ENCODE data around the gene CAMK1.

CAMK1 gene

DNA sequence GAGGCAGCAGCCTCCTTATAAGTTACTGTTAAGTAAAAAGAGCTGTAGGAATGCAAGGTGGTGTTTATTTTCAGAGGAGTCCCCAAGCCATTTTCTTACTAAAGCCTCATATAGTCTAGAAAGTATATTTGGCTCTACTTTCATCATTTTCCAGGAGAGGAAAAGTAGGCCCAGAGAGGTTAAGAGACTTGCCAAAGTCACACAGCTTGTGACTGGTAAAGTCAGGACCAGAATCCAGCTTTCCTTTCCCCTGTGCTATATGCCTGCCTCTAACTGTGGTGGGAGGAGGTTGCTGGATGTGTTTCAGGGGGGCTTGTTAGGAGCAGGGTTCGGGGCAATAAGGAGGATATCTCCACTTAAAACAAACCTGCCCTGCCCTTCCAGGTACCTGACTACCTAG lies 27.2 kb downstream of the CAMK1 start:
- DNase-seq (ENCODE audit: low read depth) = no peak

DNA sequence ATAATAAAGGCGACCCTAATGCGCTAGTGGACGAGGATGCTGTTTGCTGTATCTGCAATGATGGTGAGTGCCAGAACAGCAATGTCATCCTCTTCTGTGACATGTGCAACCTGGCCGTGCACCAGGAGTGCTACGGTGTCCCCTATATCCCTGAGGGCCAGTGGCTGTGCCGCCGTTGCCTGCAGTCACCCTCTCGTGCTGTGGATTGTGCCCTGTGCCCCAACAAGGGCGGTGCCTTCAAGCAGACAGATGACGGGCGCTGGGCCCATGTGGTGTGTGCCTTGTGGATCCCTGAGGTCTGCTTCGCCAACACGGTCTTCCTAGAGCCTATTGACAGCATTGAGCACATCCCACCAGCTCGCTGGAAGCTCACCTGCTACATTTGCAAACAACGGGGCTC lies 30.6 kb downstream of the CAMK1 start:
- DNase-seq (ENCODE audit: low read depth) = no peak

DNA sequence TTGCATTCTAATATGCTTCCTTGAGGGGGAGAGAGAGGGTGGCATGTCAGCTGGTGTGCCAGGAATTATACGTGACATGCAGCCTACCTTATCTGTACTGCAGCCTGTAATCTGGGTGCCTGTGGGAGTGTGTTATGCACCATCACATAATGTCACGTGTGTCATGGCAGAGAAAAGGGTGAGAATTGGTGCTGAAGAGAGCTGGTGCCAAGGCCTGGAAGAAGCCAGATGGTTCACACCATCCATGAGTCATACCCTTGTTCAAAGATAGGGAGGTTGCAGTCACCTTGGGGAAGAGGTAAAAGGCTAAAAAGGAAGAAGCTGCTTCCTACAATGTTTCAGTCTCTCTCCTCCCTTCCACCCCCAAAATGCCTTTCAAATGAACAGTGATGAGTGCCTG lies 32.9 kb downstream of the CAMK1 start:
- DNase-seq (ENCODE audit: low read depth) = no peak

DNA sequence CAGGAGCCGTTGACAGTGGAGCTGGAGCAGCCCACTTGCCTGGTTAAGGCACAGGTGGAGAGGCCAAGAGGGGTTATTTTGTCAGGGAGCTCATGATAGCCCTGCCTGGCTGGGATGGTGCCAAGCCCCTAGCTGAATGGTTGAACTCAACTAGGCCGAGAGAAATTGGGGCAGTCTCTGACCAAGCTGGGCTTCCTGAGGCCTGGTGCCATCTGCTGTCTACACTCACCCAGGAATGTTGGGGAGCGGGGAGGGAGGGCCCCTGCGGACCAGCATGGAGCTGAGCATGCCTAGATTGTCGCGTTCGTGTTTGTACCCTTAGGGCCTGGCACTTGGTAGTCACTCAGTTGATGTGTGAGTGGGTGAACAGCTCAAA lies 37.0 kb downstream of the CAMK1 start:
- DNase-seq (ENCODE audit: low read depth) = no peak

DNA sequence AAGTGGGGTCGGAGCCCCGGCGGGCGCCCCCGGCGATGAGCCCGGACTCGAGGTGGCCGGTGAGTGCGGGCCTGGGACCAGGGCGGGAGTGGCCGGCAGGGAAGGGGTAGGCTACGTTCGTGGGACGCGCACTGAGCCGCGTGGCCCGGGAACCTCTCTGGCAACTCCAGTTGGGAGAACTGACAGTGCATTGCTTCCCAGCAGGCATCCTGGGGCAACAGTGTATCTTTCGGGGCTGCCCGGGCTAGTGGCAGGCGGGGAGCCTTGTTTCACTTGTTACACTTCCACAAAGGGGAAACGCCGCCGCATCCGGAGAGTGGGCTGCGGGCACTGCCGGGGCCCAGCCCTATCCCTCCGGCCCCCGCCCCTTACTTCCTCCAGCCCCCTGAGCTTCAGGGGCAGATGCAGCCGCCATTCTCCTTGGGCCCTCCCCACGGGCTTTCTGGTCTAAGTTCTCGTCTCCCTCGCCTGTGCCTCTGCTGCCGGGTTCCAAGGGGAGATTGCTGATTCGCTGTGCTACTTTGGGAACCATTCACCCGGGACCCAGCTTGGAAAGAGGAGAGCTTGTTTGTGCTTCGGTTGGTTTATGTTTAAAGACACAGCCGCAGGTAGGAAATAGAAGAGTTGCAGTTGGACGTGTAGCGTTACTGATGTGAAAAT lies 37.5 kb downstream of the CAMK1 start:
- DNase-seq (ENCODE audit: low read depth) = no peak

DNA sequence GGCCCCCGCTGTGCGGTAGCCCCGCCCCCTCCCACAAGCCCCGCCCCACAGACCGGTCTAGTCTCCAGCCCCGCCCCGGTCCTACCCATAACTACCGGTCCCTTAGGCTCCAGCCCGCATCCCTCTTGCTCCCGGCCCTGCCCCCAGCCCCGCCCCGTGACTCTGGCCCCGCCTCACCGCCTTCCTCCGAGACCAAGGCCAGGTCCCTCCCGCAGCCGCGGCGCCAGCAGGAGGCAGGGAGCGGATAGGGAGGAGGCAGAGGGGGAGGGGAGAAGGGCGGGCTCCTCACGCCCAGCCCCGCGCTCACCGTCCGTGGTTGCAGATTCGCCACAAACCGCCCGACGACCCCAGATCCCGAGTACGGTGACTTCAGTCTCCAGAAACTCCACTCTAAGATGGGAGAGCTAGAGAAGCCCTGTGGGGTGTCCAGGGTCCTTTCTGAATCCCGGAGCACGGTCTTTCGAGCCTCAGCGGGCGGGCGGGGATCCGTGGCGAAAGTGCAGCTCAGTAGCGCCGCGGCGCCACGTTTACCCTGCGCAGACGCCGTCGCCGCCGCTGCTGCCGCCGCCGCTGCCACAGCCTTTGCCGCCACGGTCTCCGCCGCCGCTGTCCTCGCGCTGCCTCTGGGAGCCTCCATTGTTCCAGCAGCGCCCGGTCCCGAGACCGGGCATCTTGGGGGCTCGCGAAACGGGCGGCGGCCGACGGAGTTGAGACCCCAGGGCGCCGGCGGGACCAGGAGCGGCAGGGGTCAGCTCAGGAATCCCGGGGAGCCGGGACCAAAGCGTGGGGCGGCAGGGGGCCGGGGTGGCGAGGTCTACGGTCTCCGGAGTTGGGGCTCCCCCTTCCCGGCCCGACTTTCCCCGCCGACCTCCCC lies 38.3 kb downstream of the CAMK1 start, which contains the start of gene BRPF1:
Gene BRPF1 (plus strand): TSS at position 530 of the 874 bp plus-strand sequence. CDS start 2,406 bp downstream, outside the sequence.
- DNase-seq (ENCODE audit: low read depth) = peak; percentile 98

DNA sequence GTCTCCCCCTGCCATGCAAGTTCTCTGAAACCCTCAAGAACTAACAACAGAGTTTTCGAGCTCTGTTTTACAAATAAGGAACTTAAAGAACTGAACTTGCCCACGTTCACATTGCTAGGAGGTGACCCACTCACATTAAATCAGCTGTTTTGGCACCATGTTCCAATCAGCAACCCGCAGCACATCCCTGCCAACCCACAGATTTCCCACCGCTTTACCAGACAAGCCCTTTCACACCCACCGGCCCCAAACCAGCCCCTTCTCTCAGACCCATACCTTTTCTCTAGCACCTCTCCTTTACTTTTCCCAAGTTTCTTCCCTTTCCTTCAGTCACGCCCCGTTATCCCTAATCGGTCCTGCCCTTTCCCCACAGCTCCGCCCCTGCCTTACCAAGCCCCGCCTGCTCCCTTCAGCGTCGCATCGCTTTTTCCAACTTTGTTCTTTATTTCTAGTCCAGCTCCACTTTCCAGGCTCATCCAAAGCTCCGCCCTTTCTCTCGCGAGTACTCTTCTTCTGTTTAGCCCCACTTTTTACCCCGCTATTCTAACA lies 39.0 kb downstream of the CAMK1 start:
- no peak for DNase-seq (ENCODE audit: low read depth)

DNA sequence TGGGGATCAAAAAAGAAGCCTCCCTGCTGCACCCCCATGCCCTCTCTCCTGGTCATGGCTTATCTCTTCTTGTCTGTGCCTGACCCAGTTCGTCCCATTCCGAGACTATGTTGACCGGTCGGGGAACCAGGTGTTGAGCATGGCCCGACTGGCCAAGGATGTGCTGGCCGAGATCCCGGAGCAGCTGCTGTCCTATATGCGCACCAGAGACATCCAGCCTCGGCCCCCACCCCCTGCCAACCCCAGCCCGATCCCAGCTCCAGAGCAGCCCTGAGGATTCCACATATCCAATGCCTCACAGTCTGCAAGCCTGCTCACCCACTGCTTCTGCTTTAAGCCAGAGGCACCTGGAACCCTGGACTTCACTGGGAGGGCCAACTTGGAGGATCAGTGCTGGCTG lies 40.3 kb downstream of the CAMK1 start:
- no peak for DNase-seq (ENCODE audit: low read depth)

DNA sequence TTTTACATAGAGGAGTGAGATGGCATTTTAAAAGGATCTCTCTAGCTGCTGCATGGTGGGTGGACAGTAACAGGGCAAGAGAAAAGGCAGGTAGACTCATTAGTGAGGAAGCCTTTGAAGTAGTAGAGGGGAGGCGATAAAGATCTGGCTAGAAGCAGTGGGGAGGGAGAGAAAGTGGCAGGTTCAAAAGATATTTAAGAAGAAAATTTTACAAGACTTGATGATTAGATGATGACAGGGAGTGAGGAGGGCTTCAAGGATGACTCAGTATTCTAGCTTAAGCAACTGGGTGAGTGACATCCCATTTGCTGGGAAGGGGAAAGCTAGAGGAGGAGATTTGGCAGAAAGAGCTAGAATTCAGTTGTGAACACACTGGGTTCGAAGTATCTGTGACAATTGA lies 42.0 kb downstream of the CAMK1 start:
- peak; percentile 69 for DNase-seq (ENCODE audit: low read depth)

DNA sequence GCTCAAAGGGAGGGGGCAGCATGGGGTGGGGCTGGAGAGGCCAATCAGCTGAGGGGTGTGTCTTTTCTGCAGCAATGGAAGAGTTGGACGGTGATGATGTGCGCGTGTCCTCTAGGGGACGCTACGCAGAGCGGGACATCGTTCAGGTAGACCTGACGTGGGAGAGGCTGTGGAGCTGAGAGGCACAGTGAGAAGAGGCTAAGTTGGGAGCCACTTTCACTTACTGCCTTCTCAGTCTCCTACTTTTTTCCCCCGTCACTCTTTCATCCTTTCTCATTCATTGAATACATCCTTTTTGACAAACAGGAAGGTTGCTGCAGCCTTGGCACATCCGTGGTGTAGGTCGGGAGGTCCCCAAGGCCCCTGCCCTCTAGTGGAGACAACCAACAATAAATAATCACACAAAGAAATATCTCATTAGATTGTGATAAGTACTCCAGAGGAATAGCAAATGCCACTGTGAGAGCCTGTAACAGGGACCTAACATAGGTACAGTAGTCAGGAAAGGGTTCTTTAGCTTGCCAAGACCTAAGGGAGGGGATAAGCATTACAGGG lies 42.6 kb downstream of the CAMK1 start:
- no peak for DNase-seq (ENCODE audit: low read depth)

DNA sequence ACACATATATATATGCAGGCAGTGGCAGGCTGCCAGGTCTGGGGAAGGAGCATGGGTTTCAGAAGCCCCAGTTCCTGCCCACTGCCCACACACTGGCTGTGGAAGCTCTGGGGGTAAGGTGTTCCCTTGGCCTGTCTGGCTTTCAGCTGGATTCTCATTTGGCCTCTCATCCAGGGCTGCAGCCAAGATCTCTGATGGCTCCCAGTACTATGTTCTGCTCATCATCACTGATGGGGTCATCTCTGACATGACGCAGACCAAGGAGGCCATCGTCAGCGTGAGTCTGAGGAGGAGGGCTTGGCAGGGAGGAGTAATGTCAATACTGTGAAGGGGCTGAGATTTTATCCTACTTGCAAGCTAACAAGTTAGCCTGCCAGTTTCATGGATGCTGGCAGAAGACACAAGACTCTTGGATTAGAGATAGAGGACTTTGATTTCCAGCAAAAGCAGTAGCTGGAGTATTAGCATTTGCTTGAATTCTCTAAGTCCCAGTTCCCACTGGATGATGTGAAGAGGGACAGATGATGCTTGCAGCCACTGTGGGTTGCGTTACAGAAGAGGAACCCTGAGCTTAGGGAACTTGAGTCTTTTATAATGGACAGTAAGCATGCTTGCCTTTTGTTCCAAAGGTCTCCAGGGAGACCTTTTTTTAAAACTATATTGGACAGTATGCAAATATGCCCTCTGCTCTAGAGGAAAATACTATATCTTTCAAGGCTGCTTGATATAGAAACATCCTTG lies 43.8 kb downstream of the CAMK1 start:
- DNase-seq (ENCODE audit: low read depth) = no peak

DNA sequence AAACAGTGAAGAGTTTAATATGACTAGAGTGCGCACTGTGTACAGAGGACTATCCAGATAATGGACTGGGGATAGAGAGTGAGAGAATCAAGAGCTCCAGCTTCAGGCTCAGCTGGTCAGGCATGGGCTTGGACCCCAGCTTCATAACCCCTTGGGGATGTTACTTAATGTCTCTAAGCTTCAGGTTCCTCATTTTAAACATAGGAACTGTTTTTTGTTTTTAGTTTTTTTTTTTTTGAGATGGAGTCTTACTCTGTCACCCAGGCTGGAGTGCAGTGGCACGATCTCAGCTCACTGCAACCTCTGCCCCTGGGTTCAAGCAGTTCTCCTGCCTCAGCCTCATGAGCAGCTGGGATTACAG lies 48.1 kb downstream of the CAMK1 start:
- DNase-seq (ENCODE audit: low read depth) = no peak

DNA sequence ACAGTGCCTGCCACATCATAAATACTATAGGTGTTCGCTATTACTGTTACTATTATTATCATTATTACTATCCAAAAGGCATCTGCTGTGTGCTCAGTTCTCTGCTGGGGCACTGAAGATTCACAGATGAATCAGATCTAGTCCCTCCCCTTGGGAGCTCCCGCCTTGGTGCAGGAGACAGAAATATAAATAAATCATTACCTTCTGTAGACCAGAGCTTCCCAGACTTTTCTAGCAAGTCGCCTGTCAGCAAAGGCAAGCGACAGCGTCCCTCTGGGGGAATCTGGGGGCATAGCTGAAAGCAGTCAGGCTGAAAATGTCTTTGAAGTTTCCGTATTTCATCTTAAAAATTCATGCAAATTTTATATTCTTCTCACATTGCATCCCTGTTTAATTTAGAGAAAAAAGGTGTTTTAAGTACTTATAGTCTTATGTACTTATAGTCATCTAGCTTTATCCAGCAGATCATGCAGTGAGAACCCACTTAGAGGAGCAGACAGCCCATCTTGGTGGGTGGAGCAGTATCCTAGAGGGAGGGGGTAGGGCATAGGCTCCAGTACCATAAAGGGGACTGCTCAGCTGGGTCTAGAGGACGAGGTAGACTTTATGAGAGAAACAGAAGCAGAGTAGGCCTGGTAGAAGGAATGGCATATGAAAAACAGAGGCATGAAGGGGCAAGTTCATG lies 48.6 kb downstream of the CAMK1 start:
- DNase-seq (ENCODE audit: low read depth) = peak; percentile 20

DNA sequence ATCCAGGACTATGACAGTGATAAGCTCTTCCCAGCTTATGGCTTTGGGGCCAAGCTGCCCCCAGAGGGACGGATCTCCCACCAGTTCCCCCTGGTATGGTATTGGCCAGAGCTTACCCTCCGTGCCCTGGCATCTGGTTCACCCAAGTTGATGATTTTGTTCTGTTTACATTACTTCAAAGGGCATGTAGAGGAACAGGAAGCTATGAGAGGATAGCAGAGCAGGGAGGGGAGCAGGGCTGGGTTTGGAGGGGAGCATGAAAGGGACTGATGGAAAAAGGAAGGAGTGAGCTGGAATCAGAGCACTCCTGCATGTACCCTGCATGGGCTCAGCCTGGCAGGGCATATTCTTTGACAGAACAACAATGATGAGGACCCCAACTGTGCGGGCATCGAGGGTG lies 51.6 kb downstream of the CAMK1 start:
- DNase-seq (ENCODE audit: low read depth) = no peak

DNA sequence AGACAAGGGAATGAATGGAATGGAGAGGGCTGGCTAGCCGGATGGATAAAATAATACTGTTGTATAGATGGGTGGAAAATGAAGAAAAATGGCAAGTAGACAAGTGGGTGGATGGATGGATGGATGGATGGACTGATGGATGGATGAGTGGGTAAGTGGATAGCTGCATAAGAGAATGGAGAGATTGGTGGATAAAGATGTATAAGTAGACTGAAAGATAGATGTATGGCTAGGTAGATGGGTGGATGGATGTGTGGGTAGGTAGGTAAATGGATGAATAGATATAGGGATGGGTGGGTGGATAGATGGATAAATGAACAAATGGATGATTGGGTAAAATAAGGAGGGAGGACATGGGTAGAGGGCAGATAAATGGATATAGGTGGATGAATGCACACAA lies 52.2 kb downstream of the CAMK1 start:
- no peak for DNase-seq (ENCODE audit: low read depth)

DNA sequence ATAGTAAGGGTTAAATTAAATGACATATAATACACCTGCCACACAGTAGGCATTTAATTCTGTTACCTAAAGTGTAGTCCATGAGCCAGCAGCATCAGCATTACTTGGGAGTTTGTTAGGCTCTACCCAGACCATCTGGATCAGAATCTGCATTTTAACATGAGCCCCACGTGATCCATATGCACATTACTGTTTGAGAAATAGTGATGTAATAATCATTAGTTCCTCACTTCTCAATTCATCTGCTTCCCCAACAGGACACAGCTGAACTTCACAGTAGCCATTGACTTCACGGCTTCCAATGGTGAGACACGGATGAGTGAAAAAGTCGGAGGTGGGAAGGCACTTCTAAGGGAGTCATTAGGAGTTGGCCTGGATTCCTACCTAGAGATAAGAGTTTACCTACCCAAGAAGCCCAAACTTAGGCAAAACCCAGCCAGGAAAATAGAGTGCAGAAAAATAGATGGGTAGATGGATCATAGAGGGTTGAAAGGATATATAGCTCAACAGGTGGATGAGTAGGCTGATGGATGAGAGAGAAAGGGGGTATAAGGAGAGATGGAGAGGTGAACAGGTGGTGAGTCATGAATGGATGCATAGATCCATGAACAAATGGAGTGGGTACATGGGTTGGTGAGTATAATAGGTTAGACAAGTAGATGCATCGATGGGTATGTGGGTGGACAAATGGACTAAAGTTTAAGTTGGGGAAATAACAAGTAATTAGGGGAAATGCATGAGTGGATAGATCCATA lies 52.8 kb downstream of the CAMK1 start:
- DNase-seq (ENCODE audit: low read depth) = no peak

DNA sequence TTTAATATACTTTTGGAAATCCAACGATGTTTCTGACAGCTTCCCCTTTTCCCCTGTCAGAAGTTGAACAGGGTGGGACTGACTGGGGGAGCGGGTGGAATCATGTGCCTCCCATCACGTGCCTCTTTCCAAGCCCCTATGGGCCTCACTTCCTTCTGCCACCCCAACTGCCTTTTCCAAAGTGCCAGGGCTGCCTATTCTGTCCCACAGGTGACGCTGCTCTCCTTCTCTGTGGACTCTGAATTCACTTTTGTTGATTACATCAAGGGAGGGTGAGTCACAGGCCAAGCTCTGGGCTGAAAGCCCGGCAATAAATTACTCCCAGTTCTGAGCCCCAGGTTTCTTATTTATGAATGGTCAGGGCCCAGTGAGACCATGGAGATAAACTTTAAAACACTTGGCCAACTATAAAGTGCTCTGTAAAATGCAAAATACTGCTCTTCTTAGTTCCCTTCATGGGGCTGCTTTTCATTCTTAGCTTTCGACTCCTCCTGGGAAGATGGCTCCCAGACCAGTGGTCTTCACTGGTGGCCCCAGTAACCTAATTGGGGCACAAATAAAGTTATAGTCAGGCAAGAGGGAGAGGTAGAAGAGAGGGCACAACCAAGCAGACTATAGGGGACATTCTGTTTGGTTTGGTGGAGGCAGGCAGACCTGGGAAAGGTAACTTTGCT lies 53.8 kb downstream of the CAMK1 start:
- peak; percentile 93 for DNase-seq (ENCODE audit: low read depth)

DNA sequence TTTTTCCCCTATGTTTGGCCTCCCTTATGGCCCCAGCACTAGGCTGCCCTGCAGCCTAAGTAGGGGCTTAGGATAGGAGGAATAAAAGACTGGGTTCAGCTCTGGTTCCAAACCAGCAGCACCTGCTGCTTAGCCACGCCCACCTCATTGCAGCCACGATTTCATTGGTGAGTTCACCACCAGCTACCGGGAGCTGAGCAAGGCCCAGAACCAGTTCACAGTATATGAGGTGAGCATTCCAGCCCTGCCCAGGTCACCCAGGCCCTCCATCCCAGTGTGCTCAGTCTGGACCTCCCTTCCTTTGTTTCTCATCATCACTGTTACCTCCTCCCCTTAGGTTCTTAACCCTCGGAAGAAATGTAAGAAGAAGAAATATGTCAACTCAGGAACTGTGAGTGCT lies 54.6 kb downstream of the CAMK1 start:
- DNase-seq (ENCODE audit: low read depth) = no peak

DNA sequence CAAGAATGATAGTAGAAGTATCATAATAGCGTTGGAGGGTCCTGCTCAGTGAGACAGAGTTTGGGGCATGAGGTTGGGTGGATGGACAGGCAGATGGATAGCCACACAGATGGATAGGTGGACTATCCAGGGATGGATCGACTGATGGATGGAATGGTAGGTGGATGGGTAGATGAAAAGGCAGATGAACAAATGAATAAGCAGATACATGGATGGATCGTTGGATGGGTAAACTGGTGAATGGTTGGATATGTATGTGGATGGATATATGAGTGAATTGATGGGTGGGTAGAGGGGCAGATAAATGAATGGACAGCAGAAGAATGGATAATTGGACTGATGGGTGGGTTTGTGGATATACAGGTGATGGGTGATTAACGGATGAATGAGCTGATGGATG lies 56.6 kb downstream of the CAMK1 start:
- no peak for DNase-seq (ENCODE audit: low read depth)

DNA sequence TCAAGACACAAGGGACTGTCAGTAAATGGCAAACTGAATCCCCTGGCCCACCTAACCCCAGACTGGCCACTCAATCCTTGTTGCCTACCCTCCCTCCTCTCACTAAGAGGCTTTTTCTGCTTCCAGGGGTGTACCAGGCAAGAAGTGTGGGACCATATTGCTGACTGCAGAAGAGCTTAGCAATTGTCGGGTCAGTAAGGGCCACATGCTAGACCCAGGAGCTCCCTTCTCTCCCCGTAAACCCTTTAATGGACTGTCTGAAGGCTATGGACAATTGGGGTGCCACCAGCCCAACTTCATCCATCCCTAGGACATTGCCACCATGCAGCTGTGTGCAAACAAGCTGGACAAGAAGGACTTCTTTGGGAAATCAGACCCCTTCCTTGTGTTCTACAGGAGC lies 57.3 kb downstream of the CAMK1 start:
- DNase-seq (ENCODE audit: low read depth) = no peak
